ENCODE data around the gene CD300C.
"Not testable (repeated sequence)": the region's sequence is repeated elsewhere in the genome, so short reads cannot be mapped to it uniquely, and the experiment has no call there.

The CD300C gene

GRCh38 chr17:74522381-74523105 is 23.4 kb downstream of the CD300C start:
- DNase-seq, result no peak
- Mint-ChIP-seq H3K27ac (no peak overlapping the region), H3K4me3 (no peak overlapping the region), H3K36me3 (ENCODE audit: low read depth) (no peaks in the 10 kb centered on the region), H3K4me1 (no peaks in the 10 kb centered on the region), H3K9me3 (peaks cover 27% of the 10 kb centered on the region), H3K27me3 (ENCODE audit: low read depth, poor library complexity) (peaks cover 50% of the 10 kb centered on the region)
- TF ChIP-seq CTCF (IDR thresholded peaks at IDR 0.05), result no peak

- H3K4me1 Mint-ChIP-seq, result no peaks in the 10 kb centered on the region
- H3K27ac Mint-ChIP-seq, result no peak overlapping the region
- H3K9me3 Mint-ChIP-seq, result peaks cover 31% of the 10 kb centered on the region
- H3K36me3 Mint-ChIP-seq (ENCODE audit: low read depth), result no peaks in the 10 kb centered on the region
- no peak for TF ChIP-seq CTCF (IDR thresholded peaks at IDR 0.05)
- H3K4me3 Mint-ChIP-seq, result no peak overlapping the region
- no peak for DNase-seq
- peaks cover 49% of the 10 kb centered on the region for H3K27me3 Mint-ChIP-seq (ENCODE audit: low read depth, poor library complexity)
These were observed 24.2 kb downstream of the CD300C start for GRCh38 chr17:74521701-74522201.

- H3K27me3 Mint-ChIP-seq (ENCODE audit: low read depth, poor library complexity), result peaks cover 47% of the 10 kb centered on the region
- H3K4me3 Mint-ChIP-seq, result no peak overlapping the region
- no peak for DNase-seq
These were observed 25.0 kb downstream of the CD300C start for GRCh38 chr17:74520790-74521480.

GRCh38 chr17:74520016-74520434 is 25.9 kb downstream of the CD300C start:
- TF ChIP-seq CTCF (IDR thresholded peaks at IDR 0.05), result no peak
- Mint-ChIP-seq H3K27ac (no peak overlapping the region), H3K27me3 (ENCODE audit: low read depth, poor library complexity) (peaks cover 51% of the 10 kb centered on the region), H3K4me3 (no peak overlapping the region), H3K4me1 (no peaks in the 10 kb centered on the region), H3K36me3 (ENCODE audit: low read depth) (no peaks in the 10 kb centered on the region), H3K9me3 (peaks cover 36% of the 10 kb centered on the region)
- DNase-seq, result no peak

More at GRCh38 chr17:74520790-74521480, 25.0 kb downstream of the CD300C start:
- Mint-ChIP-seq H3K27ac (no peak overlapping the region), H3K9me3 (peaks cover 31% of the 10 kb centered on the region), H3K36me3 (ENCODE audit: low read depth) (no peaks in the 10 kb centered on the region), H3K4me1 (no peaks in the 10 kb centered on the region)
- TF ChIP-seq CTCF (IDR thresholded peaks at IDR 0.05), result no peak

GRCh38 chr17:74518413-74518981 is 27.4 kb downstream of the CD300C start:
- Mint-ChIP-seq H3K9me3 (peaks cover 50% of the 10 kb centered on the region), H3K27me3 (ENCODE audit: low read depth, poor library complexity) (peaks cover 48% of the 10 kb centered on the region)
- not testable (repeated sequence) for H3K27ac Mint-ChIP-seq; H3K4me3 Mint-ChIP-seq; H3K4me1 Mint-ChIP-seq; H3K36me3 Mint-ChIP-seq (ENCODE audit: low read depth); DNase-seq

GRCh38 chr17:74516561-74517328 is 29.2 kb downstream of the CD300C start:
- H3K36me3 Mint-ChIP-seq (ENCODE audit: low read depth), result peaks cover 5% of the 10 kb centered on the region
- H3K9me3 Mint-ChIP-seq, result peaks cover 43% of the 10 kb centered on the region
- H3K27me3 Mint-ChIP-seq (ENCODE audit: low read depth, poor library complexity), result peaks cover 56% of the 10 kb centered on the region
- no peak for TF ChIP-seq CTCF (IDR thresholded peaks at IDR 0.05)
- H3K27ac Mint-ChIP-seq, result no peak overlapping the region
- DNase-seq, result no peak
- H3K4me3 Mint-ChIP-seq, result no peak overlapping the region
- peaks cover 20% of the 10 kb centered on the region for H3K4me1 Mint-ChIP-seq
